ENCODE data around the gene RBM33. TPM values are rescaled to one million over a fixed set of nuclear protein-coding genes. Genes with fewer than 3 reads are reported as not detected.

Gene RBM33
- total and polyA plus RNA-seq, 3 experiments from 2014 or later = 68.5 to 71.6 (median 68.7) TPM

DNA sequence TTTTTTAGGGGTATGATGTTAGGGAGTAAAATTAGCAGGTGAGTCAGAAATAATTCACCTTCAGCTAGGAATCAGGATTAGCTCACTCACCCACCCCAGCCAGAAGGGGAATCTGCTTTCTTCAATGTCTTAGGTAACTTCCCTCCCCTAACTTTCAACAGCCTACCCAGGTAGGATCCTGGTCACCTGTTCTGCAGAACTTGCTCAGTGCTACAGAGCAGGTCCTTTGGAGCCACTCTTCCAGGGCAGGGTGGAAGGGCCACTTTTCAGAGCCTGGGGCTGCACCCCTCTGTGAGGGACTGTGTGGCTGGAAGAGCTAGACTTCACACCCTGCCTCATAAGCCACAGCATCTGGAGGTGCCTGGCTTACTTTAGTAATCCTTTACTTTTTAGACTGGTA, 109.7 kb downstream of the RBM33 start:
- no peak overlapping the region for H3K4me3 ChIP-seq (ENCODE audit: low read length)
- H3K36me3 Mint-ChIP-seq = peaks cover 0 to 52% (median 4%) of the 10 kb centered on the region in 3 donors
- POLR2A ChIA-PET = no interaction called here

GRCh38 chr7:155755026-155755425, 110.6 kb downstream of the RBM33 start:
- H3K9me3 Mint-ChIP-seq = no peaks in the 10 kb centered on the region
- POLR2A ChIA-PET = no interaction called here
- CTCF ChIA-PET = interaction anchor here (1.0 kb wide), 1 partner anchor 827 kb away, joined by 3 read pairs; no protein-coding TSS in a partner anchor
- H3K4me3 Mint-ChIP-seq = no peak overlapping the region
- H3K36me3 Mint-ChIP-seq = peaks cover 0 to 51% (median 7%) of the 10 kb centered on the region in 3 donors
- Histone ChIP-seq H3K27me3 (ENCODE audit: insufficient read depth, low read length, poor library complexity, severe bottlenecking) (no peaks in the 10 kb centered on the region), H3K9me3 (ENCODE audit: low read length) (no peaks in the 10 kb centered on the region), H3K27ac (ENCODE audit: low read depth, low read length) (no peak overlapping the region), H3K4me3 (ENCODE audit: low read length) (no peak overlapping the region), H3K4me1 (ENCODE audit: insufficient read depth, low read length) (peaks cover 36% of the 10 kb centered on the region), H3K36me3 (ENCODE audit: insufficient read depth, low read length) (no peaks in the 10 kb centered on the region)
- peak overlapping the region in 5 of 8 donors; percentile 2 to 68 (median 33) for H3K27ac Mint-ChIP-seq
- H3K27me3 Mint-ChIP-seq = no peaks in the 10 kb centered on the region
- peaks cover 56 to 78% (median 70%) of the 10 kb centered on the region in 3 donors for H3K4me1 Mint-ChIP-seq
- no peak for DNase-seq

More for the DNA sequence above, 109.7 kb downstream of the RBM33 start:
- DNase-seq = no peak
- Mint-ChIP-seq H3K27ac (peak overlapping the region in 1 of 8 donors; percentile 35), H3K9me3 (no peaks in the 10 kb centered on the region), H3K4me3 (peak overlapping the region in 2 of 7 donors; percentile 55 to 71), H3K27me3 (no peaks in the 10 kb centered on the region), H3K4me1 (peaks cover 60 to 81% (median 74%) of the 10 kb centered on the region in 3 donors)
- Histone ChIP-seq H3K4me1 (ENCODE audit: insufficient read depth, low read length) (peaks cover 36% of the 10 kb centered on the region), H3K9me3 (ENCODE audit: low read length) (no peaks in the 10 kb centered on the region), H3K36me3 (ENCODE audit: insufficient read depth, low read length) (no peaks in the 10 kb centered on the region), H3K27ac (ENCODE audit: low read depth, low read length) (no peak overlapping the region), H3K27me3 (ENCODE audit: insufficient read depth, low read length, poor library complexity, severe bottlenecking) (no peaks in the 10 kb centered on the region)
- CTCF ChIA-PET = interaction anchor here (0.8 to 1.0 kb wide), 2 partner anchors 14 to 826 kb away, joined by 3 read pairs; no protein-coding TSS in a partner anchor

- Histone ChIP-seq H3K27ac (ENCODE audit: low read depth, low read length) (no peak overlapping the region), H3K9me3 (ENCODE audit: low read length) (no peaks in the 10 kb centered on the region), H3K4me1 (ENCODE audit: insufficient read depth, low read length) (peaks cover 34% of the 10 kb centered on the region), H3K4me3 (ENCODE audit: low read length) (no peak overlapping the region), H3K27me3 (ENCODE audit: insufficient read depth, low read length, poor library complexity, severe bottlenecking) (no peaks in the 10 kb centered on the region), H3K36me3 (ENCODE audit: insufficient read depth, low read length) (no peaks in the 10 kb centered on the region)
- Mint-ChIP-seq H3K27me3 (peaks cover 0 to 1% of the 10 kb centered on the region in 2 donors), H3K4me1 (peaks cover 56 to 80% (median 71%) of the 10 kb centered on the region in 3 donors), H3K9me3 (no peaks in the 10 kb centered on the region), H3K27ac (peak overlapping the region in 4 of 8 donors; percentile 4 to 55 (median 35)), H3K4me3 (no peak overlapping the region), H3K36me3 (peaks cover 0 to 57% (median 7%) of the 10 kb centered on the region in 3 donors)
- DNase-seq = no peak
- ChIA-PET CTCF (no interaction called here), POLR2A (no interaction called here)
These were observed 111.9 kb downstream of the RBM33 start for GRCh38 chr7:155756322-155756721.

- peaks cover 0 to 1% of the 10 kb centered on the region in 2 donors for H3K27me3 Mint-ChIP-seq
- no peaks in the 10 kb centered on the region for H3K27me3 ChIP-seq (ENCODE audit: insufficient read depth, low read length, poor library complexity, severe bottlenecking)
- peaks cover 0 to 55% (median 10%) of the 10 kb centered on the region in 3 donors for H3K36me3 Mint-ChIP-seq
- DNase-seq = no peak
- no peak overlapping the region for H3K27ac ChIP-seq (ENCODE audit: low read depth, low read length)
- H3K27ac Mint-ChIP-seq = peak overlapping the region in 1 of 8 donors; percentile 24
- peaks cover 54 to 80% (median 71%) of the 10 kb centered on the region in 3 donors for H3K4me1 Mint-ChIP-seq
- CTCF ChIA-PET = interaction anchor here (1.0 to 1.5 kb wide), 3 partner anchors 8 to 160 kb away, joined by 3 to 5 read pairs (median 3); no protein-coding TSS in a partner anchor
- H3K4me3 Mint-ChIP-seq = no peak overlapping the region
- POLR2A ChIA-PET = interaction anchor here (0.8 kb wide), 1 partner anchor 114 kb away, joined by 3 read pairs; the partner anchor contains the start of gene RBM33
- H3K36me3 ChIP-seq (ENCODE audit: insufficient read depth, low read length) = no peaks in the 10 kb centered on the region
- peaks cover 28% of the 10 kb centered on the region for H3K4me1 ChIP-seq (ENCODE audit: insufficient read depth, low read length)
- H3K9me3 ChIP-seq (ENCODE audit: low read length) = no peaks in the 10 kb centered on the region
- H3K4me3 ChIP-seq (ENCODE audit: low read length) = no peak overlapping the region
- H3K9me3 Mint-ChIP-seq = no peaks in the 10 kb centered on the region
These were observed 113.9 kb downstream of the RBM33 start for GRCh38 chr7:155758348-155758747.

DNA sequence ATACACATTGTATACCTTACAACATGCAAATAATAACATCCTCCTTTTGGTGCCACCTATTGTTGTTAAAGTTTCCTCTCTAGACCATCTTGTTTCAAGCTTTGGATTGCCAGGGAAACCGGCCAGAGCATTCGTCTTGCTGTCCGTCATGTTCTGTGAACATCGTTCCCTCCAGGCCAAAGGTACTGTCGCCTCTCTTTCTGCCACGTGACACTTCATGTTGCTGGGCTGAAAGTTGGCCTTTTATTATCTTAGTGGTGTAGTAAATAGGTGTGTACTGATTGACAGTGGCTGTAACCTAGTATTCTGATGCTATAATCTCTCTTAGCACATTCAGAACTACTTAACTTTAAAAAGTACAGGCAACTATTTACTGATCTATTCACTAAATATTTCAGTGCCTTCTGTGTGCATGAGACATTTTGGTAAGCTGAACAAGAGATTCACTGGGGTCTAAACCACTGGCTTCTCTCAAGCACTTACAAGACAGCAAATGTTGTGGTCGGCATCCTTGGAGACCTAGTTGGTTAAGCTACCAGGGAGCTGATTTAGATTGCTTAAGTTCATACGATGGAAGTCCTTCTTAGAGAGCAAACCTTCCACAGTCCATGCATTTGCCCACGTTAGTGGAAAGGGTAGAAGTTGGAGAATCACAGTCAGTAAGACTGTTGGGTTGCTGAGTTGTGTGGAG, 115.4 kb downstream of the RBM33 start:
- ChIA-PET CTCF (no interaction called here), POLR2A (no interaction called here)
- peak overlapping the region in 4 of 8 donors; percentile 17 to 85 (median 29) for H3K27ac Mint-ChIP-seq

DNA sequence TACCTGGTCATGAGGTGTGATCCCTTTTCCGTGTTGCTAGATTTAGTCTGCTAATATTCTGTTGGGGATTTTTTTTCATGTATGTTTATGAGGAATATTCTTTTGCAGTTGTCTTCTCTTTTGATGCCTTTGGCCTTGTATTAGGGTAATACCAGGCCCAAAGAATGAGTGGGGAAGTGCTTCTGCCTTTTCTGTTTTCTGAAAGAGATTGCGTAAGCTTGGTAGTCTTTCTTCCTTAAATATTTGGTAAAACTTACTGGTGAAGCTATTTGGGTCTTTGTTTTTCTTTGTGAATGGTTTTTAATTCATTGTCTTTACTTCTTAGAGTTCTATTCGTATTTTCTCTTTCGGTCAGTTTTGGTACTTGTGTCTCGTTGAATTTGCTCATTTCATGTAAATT, 116.7 kb downstream of the RBM33 start:
- Histone ChIP-seq H3K27me3 (ENCODE audit: insufficient read depth, low read length, poor library complexity, severe bottlenecking) (no peaks in the 10 kb centered on the region), H3K9me3 (ENCODE audit: low read length) (no peaks in the 10 kb centered on the region), H3K36me3 (ENCODE audit: insufficient read depth, low read length) (peaks cover 17% of the 10 kb centered on the region), H3K4me1 (ENCODE audit: insufficient read depth, low read length) (peaks cover 30% of the 10 kb centered on the region), H3K27ac (ENCODE audit: low read depth, low read length) (no peak overlapping the region), H3K4me3 (ENCODE audit: low read length) (no peak overlapping the region)
- H3K27me3 Mint-ChIP-seq = peaks cover 0 to 1% of the 10 kb centered on the region in 2 donors
- DNase-seq = no peak
- no peaks in the 10 kb centered on the region for H3K9me3 Mint-ChIP-seq
- POLR2A ChIA-PET = no interaction called here
- H3K4me1 Mint-ChIP-seq = peaks cover 53 to 82% (median 62%) of the 10 kb centered on the region in 3 donors
- CTCF ChIA-PET = interaction anchor here (0.6 to 2.1 kb wide), 2 partner anchors 9 to 11 kb away, joined by 3 to 4 read pairs; no protein-coding TSS in a partner anchor
- H3K36me3 Mint-ChIP-seq = peaks cover 0 to 66% (median 10%) of the 10 kb centered on the region in 3 donors
- no peak overlapping the region for H3K4me3 Mint-ChIP-seq
- peak overlapping the region in 6 of 8 donors; percentile 19 to 56 (median 41) for H3K27ac Mint-ChIP-seq

More for the DNA sequence above, 115.4 kb downstream of the RBM33 start:
- Histone ChIP-seq H3K9me3 (ENCODE audit: low read length) (no peaks in the 10 kb centered on the region), H3K36me3 (ENCODE audit: insufficient read depth, low read length) (peaks cover 4% of the 10 kb centered on the region), H3K4me3 (ENCODE audit: low read length) (no peak overlapping the region), H3K27me3 (ENCODE audit: insufficient read depth, low read length, poor library complexity, severe bottlenecking) (no peaks in the 10 kb centered on the region), H3K4me1 (ENCODE audit: insufficient read depth, low read length) (peaks cover 35% of the 10 kb centered on the region), H3K27ac (ENCODE audit: low read depth, low read length) (no peak overlapping the region)
- no peaks in the 10 kb centered on the region for H3K9me3 Mint-ChIP-seq
- no peak overlapping the region for H3K4me3 Mint-ChIP-seq
- H3K4me1 Mint-ChIP-seq = peaks cover 54 to 80% (median 71%) of the 10 kb centered on the region in 3 donors
- peaks cover 0 to 56% (median 10%) of the 10 kb centered on the region in 3 donors for H3K36me3 Mint-ChIP-seq
- no peak for DNase-seq
- peaks cover 0 to 1% of the 10 kb centered on the region in 2 donors for H3K27me3 Mint-ChIP-seq

GRCh38 chr7:155762036-155762435, 117.6 kb downstream of the RBM33 start:
- no peak for DNase-seq
- H3K9me3 Mint-ChIP-seq = no peaks in the 10 kb centered on the region
- ChIA-PET CTCF (interaction anchor here (1.0 to 2.1 kb wide), 3 partner anchors 10 to 163 kb away, joined by 4 read pairs; no protein-coding TSS in a partner anchor), POLR2A (no interaction called here)
- H3K4me1 Mint-ChIP-seq = peaks cover 53 to 73% (median 58%) of the 10 kb centered on the region in 3 donors
- H3K27me3 ChIP-seq (ENCODE audit: insufficient read depth, low read length, poor library complexity, severe bottlenecking) = no peaks in the 10 kb centered on the region
- no peaks in the 10 kb centered on the region for H3K9me3 ChIP-seq (ENCODE audit: low read length)
- peak overlapping the region in 2 of 7 donors; percentile 3 to 15 for H3K4me3 Mint-ChIP-seq
- H3K4me3 ChIP-seq (ENCODE audit: low read length) = no peak overlapping the region
- peak overlapping the region in 6 of 8 donors; percentile 38 to 89 (median 73) for H3K27ac Mint-ChIP-seq
- H3K36me3 ChIP-seq (ENCODE audit: insufficient read depth, low read length) = peaks cover 25% of the 10 kb centered on the region
- no peak overlapping the region for H3K27ac ChIP-seq (ENCODE audit: low read depth, low read length)
- peaks cover 30% of the 10 kb centered on the region for H3K4me1 ChIP-seq (ENCODE audit: insufficient read depth, low read length)
- peaks cover 0 to 1% of the 10 kb centered on the region in 2 donors for H3K27me3 Mint-ChIP-seq
- peaks cover 0 to 67% (median 8%) of the 10 kb centered on the region in 3 donors for H3K36me3 Mint-ChIP-seq

- Histone ChIP-seq H3K4me3 (ENCODE audit: low read length) (no peak overlapping the region), H3K27me3 (ENCODE audit: insufficient read depth, low read length, poor library complexity, severe bottlenecking) (no peaks in the 10 kb centered on the region), H3K27ac (ENCODE audit: low read depth, low read length) (no peak overlapping the region), H3K9me3 (ENCODE audit: low read length) (no peaks in the 10 kb centered on the region), H3K36me3 (ENCODE audit: insufficient read depth, low read length) (peaks cover 31% of the 10 kb centered on the region), H3K4me1 (ENCODE audit: insufficient read depth, low read length) (peaks cover 30% of the 10 kb centered on the region)
- Mint-ChIP-seq H3K36me3 (peaks cover 0 to 69% (median 11%) of the 10 kb centered on the region in 3 donors), H3K27me3 (peaks cover 0 to 1% of the 10 kb centered on the region in 2 donors), H3K4me1 (peaks cover 49 to 69% (median 54%) of the 10 kb centered on the region in 3 donors), H3K9me3 (no peaks in the 10 kb centered on the region), H3K4me3 (peak overlapping the region in 4 of 7 donors; percentile 42 to 82 (median 69)), H3K27ac (peak overlapping the region; percentile 81 to 94 (median 92))
- ChIA-PET CTCF (interaction anchor here (1.0 to 2.1 kb wide), 4 partner anchors 11 to 166 kb away, joined by 3 to 4 read pairs (median 4); no protein-coding TSS in a partner anchor), POLR2A (interaction anchor here (0.6 kb wide), 1 partner anchor 1113 kb away, joined by 3 read pairs; no protein-coding TSS in a partner anchor)
- no peak for DNase-seq
These were observed 118.2 kb downstream of the RBM33 start for GRCh38 chr7:155762655-155763054.

All from CD8-positive, alpha-beta memory T cell (primary cell).